MCF 10A (cell line): ENCODE results near the gene PFKFB2. TPM values are rescaled to one million over a fixed set of nuclear protein-coding genes. Genes with fewer than 3 reads are reported as not detected.

Experiments
- BruUV-seq: library from RNA; stranded (reverse); fragments of 400-500 nt; replicated peaks from 2 replicates; lab custom pipeline; 2021; lab: Mats Ljungman, UMichigan
- CTCF ChIA-PET: fragments of 300-600 bp; sonication (Branson Sonifier 250); formaldehyde crosslinking; extraction: SDS; loops from one replicate; lab custom pipeline; 2021; ENCODE audit warnings: antibody characterized with exemption, inconsistent platforms; lab: Yijun Ruan, JAX
- POLR2A ChIA-PET: fragments of 300-600, 350-650 bp; sonication (Branson Sonifier 250); formaldehyde crosslinking; extraction: SDS; loops from one replicate; lab custom pipeline; 2020; ENCODE audit warnings: antibody characterized with exemption, inconsistent platforms; lab: Yijun Ruan, JAX
- DNase-seq: peaks from one replicate; pipeline ENCODE4 v3.0.0-alpha.2; 2018; ENCODE audit not compliant: unreplicated experiment
- H3K27ac Mint-ChIP-seq: one replicate; pipeline ENCODE4 v1.8.0; 2022; ENCODE audit warnings: mild to moderate bottlenecking, low read depth, mixed read lengths; ENCODE audit not compliant: unreplicated experiment
- H3K27me3 Mint-ChIP-seq: one replicate; pipeline ENCODE4 v1.8.0; 2022; ENCODE audit warnings: mixed read lengths; ENCODE audit not compliant: insufficient read depth, unreplicated experiment
- H3K36me3 Mint-ChIP-seq: one replicate; pipeline ENCODE4 v1.8.0; 2022; ENCODE audit warnings: mild to moderate bottlenecking, moderate library complexity, mixed read lengths; ENCODE audit not compliant: insufficient read depth, unreplicated experiment
- H3K4me1 Mint-ChIP-seq: one replicate; pipeline ENCODE4 v1.8.0; 2022; ENCODE audit warnings: mixed read lengths; ENCODE audit not compliant: insufficient read depth, unreplicated experiment
- H3K4me3 Mint-ChIP-seq: one replicate; pipeline ENCODE4 v1.8.0; 2022; ENCODE audit warnings: mild to moderate bottlenecking, moderate library complexity, mixed read lengths; ENCODE audit not compliant: unreplicated experiment
- H3K9me3 Mint-ChIP-seq: one replicate; pipeline ENCODE4 v1.8.0; 2022; ENCODE audit warnings: mixed read lengths; ENCODE audit not compliant: unreplicated experiment
- CTCF ChIP-seq: fragments of 200-600 bp; IDR thresholded peaks from one replicate; pipeline ENCODE4 v1.8.0; 2022; ENCODE audit warnings: antibody characterized with exemption, mild to moderate bottlenecking; ENCODE audit not compliant: unreplicated experiment
- intact Hi-C: fragments of 100-400 bp; cut with micrococcal nuclease; formaldehyde crosslinking; loops from 2 replicates; pipeline ENCODE4 v1.14.1; 2022
- total RNA-seq: library from RNA; stranded (reverse); gene quantifications from 2 replicates; pipeline ENCODE4 v1.2.3, GENCODE V29; 2022

The PFKFB2 gene
- total RNA-seq, 1 experiment from 2014 or later = 21.1 TPM

GRCh38 chr1:207088701-207089626, 35.9 kb downstream of the PFKFB2 start, which contains the start of gene C4BPB:
Gene C4BPB, plus strand, starts transcription at chr1:207088860. Its CDS starts 672 bp downstream, at chr1:207089532.
- intact Hi-C loops = loop anchor here (10.0 kb wide), 2 partner anchors 176 to 586 kb away; no protein-coding TSS in a partner anchor
- peak; percentile 75 for DNase-seq
- no peak for TF ChIP-seq CTCF

DNA sequence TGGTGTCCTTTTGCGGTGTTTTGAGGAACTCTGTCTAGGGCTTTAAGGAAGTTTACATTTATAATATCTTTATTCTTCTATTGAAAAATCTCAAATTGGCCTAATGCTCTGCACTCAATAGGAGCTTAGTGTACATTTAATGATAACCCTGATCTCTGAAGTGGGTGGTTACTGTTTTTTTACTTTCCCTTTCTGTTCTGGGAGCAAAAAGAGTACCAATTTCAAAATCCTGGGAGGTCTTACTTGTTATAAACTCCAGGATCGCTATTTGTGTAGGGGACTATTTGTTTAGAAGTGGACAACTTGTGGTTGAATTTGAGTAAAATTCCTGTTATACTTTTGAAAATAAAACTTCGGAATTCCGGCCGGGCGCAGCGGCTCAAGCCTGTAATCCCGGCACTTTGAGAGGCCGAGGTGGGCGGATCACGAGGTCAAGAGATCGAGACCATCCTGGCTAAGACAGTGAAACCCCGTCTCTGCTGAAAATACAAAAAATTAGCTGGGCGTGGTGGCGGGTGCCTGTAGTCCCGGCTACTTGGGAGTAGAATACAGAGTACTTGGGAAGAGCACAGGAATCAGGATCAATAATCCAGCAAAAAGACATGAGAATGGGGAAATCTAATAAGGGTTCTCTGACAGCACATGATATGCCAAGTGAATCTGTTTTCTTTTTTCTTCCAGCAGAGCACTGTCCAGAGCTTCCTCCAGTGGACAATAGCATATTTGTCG, 36.7 kb downstream of the PFKFB2 start:
- Mint-ChIP-seq H3K9me3 (no peaks in the 10 kb centered on the region), H3K27ac (no peak overlapping the region), H3K36me3 (no peaks in the 10 kb centered on the region), H3K4me1 (peaks cover 6% of the 10 kb centered on the region), H3K27me3 (no peaks in the 10 kb centered on the region), H3K4me3 (no peak overlapping the region)
- ChIA-PET POLR2A (interaction anchor here (1.5 kb wide), 1 partner anchor 232 kb away, joined by 7 read pairs; the partner anchor contains the start of gene CD55), CTCF (interaction anchor here (0.7 to 12.6 kb wide), 8 partner anchors 23 to 475 kb away, joined by 3 to 221 read pairs (median 4); partner anchors contain the start of gene DYRK3)
- DNase-seq = no peak
- no TSS peak for BruUV-seq
- TF ChIP-seq CTCF = no peak
- intact Hi-C loops = loop anchor here (10.0 kb wide), 2 partner anchors 175 to 585 kb away; no protein-coding TSS in a partner anchor

More at GRCh38 chr1:207088701-207089626, 35.9 kb downstream of the PFKFB2 start, which contains the start of gene C4BPB:
- Mint-ChIP-seq H3K4me1 (peaks cover 6% of the 10 kb centered on the region), H3K9me3 (no peaks in the 10 kb centered on the region), H3K4me3 (no peak within 1 kb of the TSS), H3K27me3 (peaks cover 1% of the 10 kb centered on the region), H3K36me3 (no peaks in the 10 kb centered on the region), H3K27ac (no peak within 1 kb of the TSS)
- no TSS peak for BruUV-seq
- CTCF ChIA-PET = interaction anchor here (0.6 to 12.6 kb wide), 13 partner anchors 13 to 797 kb away, joined by 3 to 221 read pairs (median 3); partner anchors contain the start of gene DYRK3
- POLR2A ChIA-PET = interaction anchor here (1.0 to 1.5 kb wide), 3 partner anchors 36 to 233 kb away, joined by 3 to 7 read pairs (median 5); partner anchors contain the start of genes CD55 and PFKFB2

GRCh38 chr1:207091200-207091908, 38.3 kb downstream of the PFKFB2 start:
- no peak for TF ChIP-seq CTCF
- no TSS peak for BruUV-seq
- CTCF ChIA-PET = interaction anchor here (0.6 to 1.8 kb wide), 7 partner anchors 8 to 1719 kb away, joined by 3 to 8 read pairs (median 4); no protein-coding TSS in a partner anchor
- no peak for DNase-seq
- H3K27ac Mint-ChIP-seq = no peak overlapping the region
- no peak overlapping the region for H3K4me3 Mint-ChIP-seq
- POLR2A ChIA-PET = interaction anchor here (0.6 to 1.1 kb wide), 5 partner anchors 11 to 393 kb away, joined by 3 to 5 read pairs (median 3); no protein-coding TSS in a partner anchor
- peaks cover 6% of the 10 kb centered on the region for H3K4me1 Mint-ChIP-seq
- H3K36me3 Mint-ChIP-seq = peaks cover 5% of the 10 kb centered on the region
- intact Hi-C loops = no loop called here
- no peaks in the 10 kb centered on the region for H3K27me3 Mint-ChIP-seq
- H3K9me3 Mint-ChIP-seq = no peaks in the 10 kb centered on the region
